MM.1S (cell line): ENCODE results near the gene RB1.

Source experiments
- DNase-seq: peaks from one replicate; pipeline ENCODE4 v3.0.0-alpha.2; 2015
- H2AFZ ChIP-seq: fragments of 300-600 bp; sonication (generic); 2 replicates; pipeline ENCODE4 v1.6.0; 2016; ENCODE audit warnings: antibody characterized with exemption, low read length
- H3F3A ChIP-seq: fragments of 300-600 bp; sonication (generic); 2 replicates; pipeline ENCODE4 v1.6.1; 2016; ENCODE audit warnings: mild to moderate bottlenecking, antibody characterized with exemption, low read length, moderate library complexity, mixed read lengths; ENCODE audit not compliant: insufficient read depth
- H3K27ac ChIP-seq: fragments of 300-600 bp; sonication (generic); 2 replicates; pipeline ENCODE4 v1.5.1; 2016; ENCODE audit warnings: mild to moderate bottlenecking, low read length
- H3K27me3 ChIP-seq: fragments of 300-600 bp; sonication (generic); replicated peaks from 2 replicates; pipeline ENCODE4 v1.6.0; 2016; ENCODE audit warnings: low read length; ENCODE audit not compliant: insufficient read depth
- H3K36me3 ChIP-seq: fragments of 300-600 bp; sonication (generic); replicated peaks from 2 replicates; pipeline ENCODE4 v1.6.1; 2016; ENCODE audit warnings: mild to moderate bottlenecking, low read length, mixed read lengths; ENCODE audit not compliant: insufficient read depth
- H3K4me1 ChIP-seq: fragments of 300-600 bp; sonication (generic); 2 replicates; pipeline ENCODE4 v1.6.1; 2016; ENCODE audit warnings: low read length, mixed read lengths
- H3K4me2 ChIP-seq: fragments of 300-600 bp; sonication (generic); 2 replicates; pipeline ENCODE4 v1.6.0; 2016; ENCODE audit warnings: low read depth, low read length
- H3K4me3 ChIP-seq: fragments of 300-600 bp; sonication (generic); 2 replicates; pipeline ENCODE4 v1.5.1; 2016; ENCODE audit warnings: low read length, mixed read lengths
- H3K79me2 ChIP-seq: fragments of 300-600 bp; sonication (generic); 2 replicates; pipeline ENCODE4 v1.6.1; 2016; ENCODE audit warnings: mixed run types, low read length, mixed read lengths
- H3K9ac ChIP-seq: fragments of 300-600 bp; sonication (generic); 2 replicates; pipeline ENCODE4 v1.6.1; 2016; ENCODE audit warnings: low read length, mixed read lengths
- H3K9me2 ChIP-seq: fragments of 300-600 bp; sonication (generic); replicated peaks from 2 replicates; pipeline ENCODE4 v1.6.1; 2016; ENCODE audit warnings: mild to moderate bottlenecking, low read length, mixed read lengths; ENCODE audit not compliant: insufficient read depth
- H3K9me3 ChIP-seq: fragments of 300-600 bp; sonication (generic); replicated peaks from 2 replicates; pipeline ENCODE4 v1.6.1; 2016; ENCODE audit warnings: mild to moderate bottlenecking, low read length, mixed read lengths; ENCODE audit not compliant: insufficient read depth
- H4K20me1 ChIP-seq: fragments of 300-600 bp; sonication (generic); 2 replicates; pipeline ENCODE4 v1.6.1; 2016; ENCODE audit warnings: mild to moderate bottlenecking, low read length, moderate library complexity, mixed read lengths; ENCODE audit not compliant: insufficient read depth
- EZH2 ChIP-seq: fragments of 300-600 bp; sonication (generic); optimal IDR thresholded peaks from 2 replicates; pipeline ENCODE3; 2017; ENCODE audit warnings: low read depth, mild to moderate bottlenecking, antibody characterized with exemption, low read length, mixed read lengths
- EZH2phosphoT487 ChIP-seq: fragments of 300-600 bp; sonication (generic); IDR thresholded peaks from 2 replicates; pipeline ENCODE4 v1.6.1; 2018; ENCODE audit warnings: antibody characterized with exemption, low read length
- TF ChIP-seq, protein P1 (sequence below): fragments of 300-600 bp; sonication (generic); IDR thresholded peaks from 2 replicates; pipeline ENCODE4 v1.5.1; 2016; ENCODE audit warnings: antibody characterized with exemption, low read length, mixed read lengths

Gene RB1

DNA sequence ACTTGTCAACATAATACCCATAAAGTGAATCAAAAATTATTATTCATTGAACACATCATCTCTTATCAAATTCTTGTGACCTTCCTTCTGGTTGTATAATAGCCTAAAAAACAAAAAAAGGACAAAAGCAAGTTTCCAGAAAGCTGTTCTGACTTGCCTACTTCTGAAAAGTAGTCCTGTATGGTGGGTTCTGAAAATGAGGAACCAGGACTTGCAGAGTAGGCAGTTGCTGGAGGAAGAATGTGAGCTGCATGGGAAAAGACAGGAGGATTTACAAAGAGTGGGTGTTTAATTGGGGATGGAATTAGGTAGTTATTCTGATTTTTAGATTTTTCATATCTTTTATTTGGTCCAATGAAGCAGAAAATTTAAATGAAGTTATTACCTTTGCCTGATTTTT is 172.7 kb downstream of the RB1 start:
- Histone ChIP-seq H4K20me1 (no peaks in the 10 kb centered on the region), H3K9me2 (no peaks in the 10 kb centered on the region), H3K27me3 (no peaks in the 10 kb centered on the region), H3F3A (no peaks in the 10 kb centered on the region), H3K79me2 (no peaks in the 10 kb centered on the region), H3K27ac (no peak overlapping the region), H3K4me3 (no peak overlapping the region), H3K4me2 (no peak overlapping the region), H2AFZ (no peak overlapping the region), H3K36me3 (no peaks in the 10 kb centered on the region), H3K4me1 (no peaks in the 10 kb centered on the region), H3K9ac (no peak overlapping the region), H3K9me3 (no peaks in the 10 kb centered on the region)
- DNase-seq = no peak
- TF ChIP-seq EZH2 (no peak), EZH2phosphoT487 (no peak)
- TF ChIP-seq, protein P1, sequence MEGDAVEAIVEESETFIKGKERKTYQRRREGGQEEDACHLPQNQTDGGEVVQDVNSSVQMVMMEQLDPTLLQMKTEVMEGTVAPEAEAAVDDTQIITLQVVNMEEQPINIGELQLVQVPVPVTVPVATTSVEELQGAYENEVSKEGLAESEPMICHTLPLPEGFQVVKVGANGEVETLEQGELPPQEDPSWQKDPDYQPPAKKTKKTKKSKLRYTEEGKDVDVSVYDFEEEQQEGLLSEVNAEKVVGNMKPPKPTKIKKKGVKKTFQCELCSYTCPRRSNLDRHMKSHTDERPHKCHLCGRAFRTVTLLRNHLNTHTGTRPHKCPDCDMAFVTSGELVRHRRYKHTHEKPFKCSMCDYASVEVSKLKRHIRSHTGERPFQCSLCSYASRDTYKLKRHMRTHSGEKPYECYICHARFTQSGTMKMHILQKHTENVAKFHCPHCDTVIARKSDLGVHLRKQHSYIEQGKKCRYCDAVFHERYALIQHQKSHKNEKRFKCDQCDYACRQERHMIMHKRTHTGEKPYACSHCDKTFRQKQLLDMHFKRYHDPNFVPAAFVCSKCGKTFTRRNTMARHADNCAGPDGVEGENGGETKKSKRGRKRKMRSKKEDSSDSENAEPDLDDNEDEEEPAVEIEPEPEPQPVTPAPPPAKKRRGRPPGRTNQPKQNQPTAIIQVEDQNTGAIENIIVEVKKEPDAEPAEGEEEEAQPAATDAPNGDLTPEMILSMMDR = no peak

DNA sequence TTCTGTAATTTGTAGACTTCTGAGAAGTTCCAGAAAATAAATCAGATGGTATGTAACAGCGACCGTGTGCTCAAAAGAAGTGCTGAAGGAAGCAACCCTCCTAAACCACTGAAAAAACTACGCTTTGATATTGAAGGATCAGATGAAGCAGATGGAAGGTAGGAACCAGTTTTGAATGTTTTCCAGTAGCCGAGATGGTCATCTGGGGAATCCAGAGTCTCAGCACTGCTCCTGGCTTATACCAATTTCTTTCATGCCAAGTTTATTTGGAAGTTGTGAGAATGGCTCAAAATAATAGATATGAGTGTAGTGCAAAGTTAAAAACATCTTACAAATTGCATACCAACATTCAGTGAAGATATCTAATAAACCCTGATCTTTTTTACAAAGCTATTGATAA is 173.1 kb downstream of the RB1 start:
- H3K36me3 ChIP-seq = no peaks in the 10 kb centered on the region
- no peak overlapping the region for H3K4me3 ChIP-seq
- no peaks in the 10 kb centered on the region for H3K9me3 ChIP-seq
- H3K79me2 ChIP-seq = no peaks in the 10 kb centered on the region
- H3F3A ChIP-seq = no peaks in the 10 kb centered on the region
- H4K20me1 ChIP-seq = no peaks in the 10 kb centered on the region
- no peak overlapping the region for H2AFZ ChIP-seq
- H3K27me3 ChIP-seq = no peaks in the 10 kb centered on the region
- H3K27ac ChIP-seq = no peak overlapping the region
- H3K4me1 ChIP-seq = no peaks in the 10 kb centered on the region
- TF ChIP-seq EZH2 (no peak), EZH2phosphoT487 (no peak)
- TF ChIP-seq, protein P1 = no peak
- no peak for DNase-seq
- H3K9me2 ChIP-seq = no peaks in the 10 kb centered on the region
- H3K4me2 ChIP-seq = no peak overlapping the region
- no peak overlapping the region for H3K9ac ChIP-seq

DNA sequence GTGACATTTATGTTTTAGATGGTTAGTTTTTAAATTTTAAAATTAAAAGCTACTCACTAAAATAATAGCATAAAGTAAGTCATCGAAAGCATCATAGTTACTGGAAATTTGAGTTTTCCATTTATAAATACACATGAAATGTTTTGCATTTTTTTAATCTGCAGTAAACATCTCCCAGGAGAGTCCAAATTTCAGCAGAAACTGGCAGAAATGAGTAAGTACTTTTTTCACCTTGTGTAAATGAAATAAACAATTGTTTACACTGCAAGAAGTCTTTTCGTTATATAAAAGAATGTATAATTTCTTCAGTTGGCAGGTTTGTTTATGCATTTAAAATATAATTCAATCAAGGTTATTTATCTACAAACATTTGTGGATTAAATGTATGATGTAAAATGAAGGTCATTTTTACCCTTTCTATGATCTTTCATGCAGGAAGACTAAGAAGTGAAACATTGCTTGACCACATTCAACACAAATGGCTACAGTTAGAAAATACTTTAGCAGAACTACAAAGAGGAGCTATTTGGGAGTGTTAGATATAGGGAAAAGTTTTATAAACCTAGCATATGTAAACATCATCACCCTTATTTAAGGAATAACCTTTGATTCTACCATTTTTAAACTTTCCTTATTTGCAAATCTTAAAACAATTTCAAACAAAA is 173.8 kb downstream of the RB1 start:
- Histone ChIP-seq H3K27me3 (no peaks in the 10 kb centered on the region), H4K20me1 (no peaks in the 10 kb centered on the region), H3K36me3 (no peaks in the 10 kb centered on the region), H2AFZ (no peak overlapping the region), H3K79me2 (no peaks in the 10 kb centered on the region), H3K9me3 (no peaks in the 10 kb centered on the region), H3K4me1 (no peaks in the 10 kb centered on the region), H3F3A (no peaks in the 10 kb centered on the region), H3K27ac (no peak overlapping the region), H3K9ac (no peak overlapping the region), H3K4me2 (no peak overlapping the region), H3K4me3 (no peak overlapping the region), H3K9me2 (no peaks in the 10 kb centered on the region)
- TF ChIP-seq, protein P1 = no peak
- no peak for TF ChIP-seq EZH2phosphoT487
- no peak for TF ChIP-seq EZH2
- no peak for DNase-seq
